GM18505 (cell line): ENCODE data around the gene CHRFAM7A.
"Not testable (repeated sequence)": the region's sequence is repeated elsewhere in the genome, so short reads cannot be mapped to it uniquely, and the experiment has no call there.

Experiments used
- ATAC-seq: cut with Tn5 transposase; IDR thresholded peaks from one replicate; pipeline ENCODE4 v1.9.1; 2021; ENCODE audit not compliant: unreplicated experiment

CHRFAM7A gene

GRCh38 chr15:30392766-30393663, at the start of gene CHRFAM7A:
Gene CHRFAM7A, minus strand, starts transcription at chr15:30393540. Its CDS starts 10,189 bp downstream, at chr15:30383351.
- not testable (repeated sequence) for ATAC-seq

DNA sequence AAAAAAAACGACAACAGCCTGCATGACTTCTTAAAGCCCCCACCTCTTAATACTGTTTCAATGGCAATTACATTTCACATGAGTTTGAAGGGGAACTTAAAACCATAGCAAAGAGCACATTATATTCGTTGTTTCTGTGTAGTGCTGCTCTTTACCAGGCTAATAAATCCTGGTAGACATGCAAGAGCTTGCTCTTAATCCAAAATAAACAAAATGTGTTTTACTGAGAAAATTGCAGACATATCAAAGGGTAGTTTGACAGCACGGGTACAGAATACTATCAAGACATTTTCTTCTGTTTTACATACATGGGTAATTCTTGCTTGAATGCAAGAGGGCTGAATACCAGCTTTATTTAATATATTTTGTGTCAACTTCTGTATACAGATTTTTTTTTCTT, 45.0 kb upstream of the CHRFAM7A start:
- ATAC-seq, result not testable (repeated sequence)

DNA sequence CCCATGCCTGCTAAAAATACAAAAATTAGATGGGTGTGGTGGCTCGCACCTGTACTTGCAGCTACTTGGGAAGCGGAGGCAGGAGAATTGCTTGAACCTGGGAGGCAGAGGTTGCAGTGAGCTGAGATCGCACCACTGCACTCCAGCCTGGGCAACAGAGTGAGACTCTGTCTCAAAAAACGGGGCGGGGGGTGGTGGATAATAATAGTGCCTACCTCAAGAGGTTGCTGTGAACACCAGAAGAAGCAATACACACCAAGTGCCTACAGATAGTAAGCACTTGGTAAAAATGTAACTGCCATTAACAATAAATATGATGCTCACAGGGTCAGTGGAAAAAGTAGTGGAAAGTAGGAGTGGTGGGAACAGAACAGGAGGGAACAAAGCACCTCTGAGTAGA, 42.5 kb upstream of the CHRFAM7A start:
- ATAC-seq, result not testable (repeated sequence)

- not testable (repeated sequence) for ATAC-seq
Observed at GRCh38 chr15:30420723-30421122, 27.4 kb upstream of the CHRFAM7A start.

- not testable (repeated sequence) for ATAC-seq
Observed at GRCh38 chr15:30414160-30414559, 20.8 kb upstream of the CHRFAM7A start, which contains the start of gene GOLGA8R. Gene GOLGA8R, minus strand, starts transcription at chr15:30414260. Its CDS starts 98 bp downstream, at chr15:30414162.

DNA sequence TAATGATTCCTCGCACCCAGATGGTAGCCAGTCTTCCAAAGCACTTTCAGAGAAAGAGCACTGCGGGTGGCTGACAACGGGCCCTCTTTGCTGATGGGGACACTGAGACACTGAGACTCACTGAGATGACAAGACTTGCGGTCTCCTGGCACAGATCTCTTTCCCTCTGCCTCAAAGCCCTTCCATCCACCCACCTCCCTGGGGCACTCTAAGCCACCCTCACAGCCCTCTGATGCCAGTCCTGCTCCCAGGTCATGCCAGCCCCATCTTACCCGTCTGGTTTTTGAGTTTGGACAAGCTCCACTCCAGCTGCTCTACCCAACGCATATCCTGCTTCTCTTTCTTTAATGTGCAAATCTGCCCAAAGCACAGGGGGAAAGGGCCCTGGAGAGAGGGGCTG, 14.3 kb upstream of the CHRFAM7A start:
- not testable (repeated sequence) for ATAC-seq

GRCh38 chr15:30398988-30399387, 5.6 kb upstream of the CHRFAM7A start:
- not testable (repeated sequence) for ATAC-seq

DNA sequence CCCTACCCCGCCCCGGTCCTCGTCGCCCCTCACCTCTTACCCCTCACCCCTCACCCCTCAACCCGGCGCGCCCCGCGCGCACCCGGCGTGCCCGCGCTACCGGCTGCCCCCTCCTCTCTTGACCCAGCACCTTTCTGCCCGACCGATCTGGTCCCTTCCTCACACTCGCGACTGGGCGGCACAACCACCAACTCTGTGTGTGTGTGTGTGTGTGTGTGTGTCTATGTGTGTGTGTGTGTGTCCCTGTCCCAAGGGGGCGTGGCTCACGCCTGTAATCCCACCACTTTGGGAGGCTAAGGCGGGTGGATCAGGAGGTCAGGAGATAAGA, 288 bp upstream of the CHRFAM7A start:
- not testable (repeated sequence) for ATAC-seq

DNA sequence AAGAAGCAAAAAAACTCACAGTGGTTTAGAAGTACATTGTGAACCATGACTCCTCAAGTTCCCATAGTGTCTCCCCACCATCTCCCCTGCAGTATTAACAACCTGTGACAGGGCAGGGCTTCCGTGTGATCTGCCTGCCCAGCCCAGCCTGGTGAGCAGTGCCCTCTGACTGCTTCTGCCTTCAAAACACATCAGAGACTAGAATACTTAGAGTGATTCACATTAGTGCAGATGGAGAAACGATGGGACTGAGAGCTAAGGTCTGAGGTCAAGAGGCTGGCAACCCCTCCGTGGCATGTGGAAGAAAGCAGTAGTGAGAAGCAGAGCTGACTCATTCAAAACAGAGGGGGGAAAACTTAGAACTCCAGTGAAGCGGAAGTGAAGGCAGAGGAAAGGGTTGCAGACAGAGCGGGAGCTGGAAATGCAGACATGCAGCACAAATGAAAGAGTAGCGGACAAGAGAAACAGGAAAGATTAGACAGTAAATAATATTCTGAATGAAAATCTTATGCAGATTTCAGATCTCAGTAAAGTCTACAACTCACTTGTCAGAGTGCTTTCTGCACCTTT, 6.9 kb downstream of the CHRFAM7A start:
- ATAC-seq, result not testable (repeated sequence)

- not testable (repeated sequence) for ATAC-seq
Observed at GRCh38 chr15:30377082-30377413, 16.3 kb downstream of the CHRFAM7A start.

DNA sequence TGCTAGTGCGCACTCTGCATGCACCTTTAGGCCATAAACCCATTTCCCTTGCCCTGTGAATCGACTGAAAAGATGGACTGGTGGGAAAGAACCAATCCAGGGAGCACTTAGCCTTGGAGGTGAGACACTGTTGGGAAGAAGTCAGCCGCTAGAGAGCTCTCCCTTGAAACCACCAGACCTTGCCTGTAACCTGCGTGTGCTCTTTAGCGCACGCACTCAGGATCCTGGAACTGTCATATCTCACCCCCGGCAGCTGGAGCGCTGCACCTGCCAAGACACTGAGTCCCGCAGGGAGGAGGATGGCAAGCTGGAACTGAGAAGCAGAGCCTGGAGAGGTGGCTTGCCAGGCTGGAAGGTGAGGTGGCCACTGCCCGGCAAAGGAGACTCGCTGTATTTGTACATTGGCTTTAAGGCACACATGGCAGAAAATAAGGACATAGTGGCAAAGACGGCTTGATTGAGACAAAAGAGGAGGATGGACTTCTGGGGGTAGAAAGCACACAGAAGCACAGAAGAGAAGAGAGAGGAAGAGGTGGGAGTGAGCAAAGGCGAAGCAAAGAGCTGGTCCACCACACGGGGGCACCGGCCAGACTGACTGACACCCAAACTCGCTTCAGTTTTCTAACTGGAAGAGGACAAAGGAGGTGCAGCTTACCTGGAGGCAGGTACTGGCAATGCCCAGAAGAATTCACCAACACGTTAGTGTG, 16.8 kb downstream of the CHRFAM7A start:
- not testable (repeated sequence) for ATAC-seq

GRCh38 chr15:30375872-30376271, 17.5 kb downstream of the CHRFAM7A start:
- ATAC-seq, result not testable (repeated sequence)

- ATAC-seq, result not testable (repeated sequence)
Observed at GRCh38 chr15:30374862-30375261, 18.5 kb downstream of the CHRFAM7A start.

DNA sequence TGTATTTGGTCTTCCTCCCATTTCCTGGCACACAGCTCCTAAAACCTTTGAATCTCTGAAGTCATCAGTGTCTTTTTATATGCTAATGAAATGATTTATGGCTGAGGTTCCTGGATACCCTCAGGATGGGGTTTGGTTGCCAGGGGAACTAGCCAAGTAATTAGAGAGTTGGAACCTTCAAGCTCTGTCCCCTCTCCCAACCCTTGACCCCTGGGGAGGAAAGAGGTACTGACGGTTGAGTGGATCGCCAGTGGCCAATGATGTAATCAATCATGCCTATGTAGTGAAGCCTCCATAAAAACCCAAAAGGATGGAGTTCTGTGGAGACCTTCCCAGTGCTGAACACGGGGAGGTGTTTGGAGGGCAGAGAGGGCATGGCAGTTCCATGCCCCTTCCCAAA, 25.1 kb downstream of the CHRFAM7A start:
- not testable (repeated sequence) for ATAC-seq

DNA sequence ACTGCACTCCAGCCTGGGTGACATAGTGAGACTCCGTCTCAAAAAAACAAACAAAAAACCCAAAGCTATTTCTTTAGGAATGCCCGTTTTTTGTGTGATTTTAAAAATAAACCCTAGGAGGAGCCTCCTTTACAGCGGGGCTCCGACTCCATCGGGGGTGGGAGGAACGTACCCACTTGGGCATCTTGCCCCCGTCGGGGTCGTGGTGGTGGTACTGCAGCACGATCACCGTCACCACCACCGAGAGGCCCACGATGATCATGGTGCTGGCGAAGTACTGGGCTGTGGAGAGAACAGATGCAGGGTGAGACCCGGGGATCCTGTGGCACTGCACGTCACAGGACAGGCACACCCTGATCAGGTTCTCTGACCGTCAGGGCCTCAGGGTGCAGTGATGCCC, 26.1 kb downstream of the CHRFAM7A start:
- not testable (repeated sequence) for ATAC-seq

- not testable (repeated sequence) for ATAC-seq
Observed at GRCh38 chr15:30361404-30361803, 31.9 kb downstream of the CHRFAM7A start.

DNA sequence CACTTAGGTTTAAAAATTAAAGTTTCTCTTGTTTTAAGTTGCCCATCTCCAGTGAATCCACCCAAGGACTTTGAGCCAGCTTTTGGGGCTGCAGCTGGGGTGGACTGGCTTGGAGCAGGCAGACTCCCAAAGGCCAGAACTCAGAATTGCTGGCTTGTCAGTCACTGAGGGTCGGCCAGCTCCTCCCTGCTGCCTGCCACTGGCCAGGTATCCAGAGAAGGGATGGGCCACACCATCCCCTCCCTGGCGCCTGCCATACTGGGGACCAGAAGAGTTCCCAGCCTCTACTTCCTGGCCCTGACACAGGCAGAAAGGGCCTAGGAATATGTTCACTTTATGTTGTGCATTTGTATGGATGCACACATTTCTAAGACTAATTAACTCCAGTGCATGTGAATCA, 32.4 kb downstream of the CHRFAM7A start:
- ATAC-seq, result not testable (repeated sequence)

DNA sequence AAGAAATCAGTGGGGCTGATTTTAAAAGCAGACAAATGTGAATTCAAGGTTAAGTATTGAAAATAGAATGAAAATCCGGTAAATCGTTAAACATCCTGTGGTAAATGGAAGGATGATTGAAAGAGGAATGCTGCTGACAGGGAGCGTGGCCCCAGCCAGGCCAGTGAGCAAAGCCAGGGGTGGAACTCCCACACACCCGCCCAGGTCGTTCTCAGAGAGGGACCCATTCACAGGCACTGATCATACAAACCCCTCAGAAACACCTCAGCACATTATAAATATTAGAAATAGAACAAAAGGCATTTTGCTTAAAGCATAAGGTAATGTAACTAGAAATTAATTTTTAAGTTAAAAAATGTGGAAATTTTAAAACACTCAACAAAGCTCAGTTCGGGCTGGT, 38.3 kb downstream of the CHRFAM7A start:
- ATAC-seq, result not testable (repeated sequence)

- not testable (repeated sequence) for ATAC-seq
Observed at GRCh38 chr15:30349803-30350202, 43.5 kb downstream of the CHRFAM7A start.

DNA sequence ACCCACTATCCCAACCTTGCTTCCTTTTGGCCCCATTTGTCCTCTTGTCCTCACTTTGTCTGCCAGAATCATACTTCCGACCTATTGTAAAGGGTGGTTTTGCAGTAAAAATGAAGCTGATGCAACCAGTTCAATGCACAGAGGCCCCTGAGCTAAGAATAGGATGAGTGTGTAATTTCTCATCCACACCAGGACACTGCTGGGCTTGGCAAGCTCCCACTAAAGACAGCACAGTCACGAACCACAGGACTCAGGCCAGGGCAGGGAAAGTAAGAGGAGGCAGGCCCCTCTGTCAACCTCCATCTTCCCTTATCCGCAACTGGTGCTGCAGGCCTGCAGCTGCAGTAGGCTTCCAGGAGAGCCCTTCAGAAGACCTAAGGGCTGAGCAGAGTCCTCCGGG, 56.8 kb downstream of the CHRFAM7A start:
- not testable (repeated sequence) for ATAC-seq

GRCh38 chr15:30334152-30334551, 59.2 kb downstream of the CHRFAM7A start:
- peak; percentile 58 for ATAC-seq
